Neuronal stem cell (in vitro differentiated cells): Measurements from ENCODE around the gene MOK.

ENCODE experiments used
- DNase-seq: peaks from one replicate; pipeline ENCODE4 v3.0.0-alpha.2; 2013; ENCODE audit warnings: low spot score
- H2AFZ ChIP-seq: one replicate; pipeline ENCODE4 v1.6.1; 2013; ENCODE audit warnings: mild to moderate bottlenecking, low read length, inconsistent platforms
- H2AK5ac ChIP-seq: 2 replicates; pipeline ENCODE4 v1.6.1; 2013; ENCODE audit warnings: low read depth, mild to moderate bottlenecking, inconsistent platforms, low read length, moderate library complexity, mixed read lengths
- H2BK120ac ChIP-seq: 2 replicates; pipeline ENCODE4 v1.6.1; 2013; ENCODE audit warnings: low read depth, mild to moderate bottlenecking, inconsistent platforms, low read length, moderate library complexity, mixed read lengths
- H2BK12ac ChIP-seq: one replicate; pipeline ENCODE4 v1.6.1; 2013; ENCODE audit warnings: low read length, inconsistent platforms
- H2BK15ac ChIP-seq: 2 replicates; pipeline ENCODE4 v1.6.1; 2013; ENCODE audit warnings: mild to moderate bottlenecking, low read length, inconsistent platforms, mixed read lengths
- H2BK5ac ChIP-seq: one replicate; pipeline ENCODE4 v1.6.1; 2013; ENCODE audit warnings: inconsistent platforms, mild to moderate bottlenecking, low read length, moderate library complexity
- H3K14ac ChIP-seq: one replicate; pipeline ENCODE4 v1.6.1; 2013; ENCODE audit warnings: low read length, inconsistent platforms
- H3K18ac ChIP-seq: 2 replicates; pipeline ENCODE4 v1.6.1; 2013; ENCODE audit warnings: low read length, inconsistent platforms
- H3K23ac ChIP-seq: 2 replicates; pipeline ENCODE4 v1.6.1; 2013; ENCODE audit warnings: low read depth, mild to moderate bottlenecking, mixed read lengths, low read length, inconsistent platforms; ENCODE audit not compliant: poor library complexity
- H3K27ac ChIP-seq: replicated peaks from 3 replicates; pipeline ENCODE4 v1.5.1; 2013; ENCODE audit warnings: low read length, inconsistent platforms
- H3K27me3 ChIP-seq, 3 experiments: 2 replicates each; pipeline ENCODE4 v1.6.1; 2013; ENCODE audit warnings: low read length in 3 of 3, mild to moderate bottlenecking in 2 of 3, inconsistent platforms in 1 of 3, low read depth in 1 of 3, mixed read lengths in 1 of 3, moderate library complexity in 1 of 3; ENCODE audit not compliant: control insufficient read depth in 3 of 3, insufficient read depth in 3 of 3
- H3K36me3 ChIP-seq, 2 donors: replicated peaks in 1 of 2; 2 replicates each; pipeline ENCODE4 v1.6.1; 2013; ENCODE audit warnings: low read length in 2 of 2; ENCODE audit not compliant: control insufficient read depth in 2 of 2, insufficient read depth in 2 of 2
- H3K4ac ChIP-seq: 2 replicates; pipeline ENCODE4 v1.6.1; 2013; ENCODE audit warnings: inconsistent platforms, mild to moderate bottlenecking, low read length, moderate library complexity
- H3K4me1 ChIP-seq, 2 donors: 1 replicate in 1 of 2; 2 replicates in 1 of 2; pipeline ENCODE4 v1.6.1; 2013; ENCODE audit warnings: low read length in 2 of 2, low read depth in 1 of 2; ENCODE audit not compliant: control insufficient read depth in 2 of 2, insufficient read depth in 1 of 2
- H3K4me2 ChIP-seq: one replicate; pipeline ENCODE4 v1.6.1; 2013; ENCODE audit warnings: mild to moderate bottlenecking, low read length, inconsistent platforms; ENCODE audit not compliant: insufficient read depth, poor library complexity, severe bottlenecking
- H3K4me3 ChIP-seq, 2 donors: 2 replicates each; pipeline ENCODE4 v1.5.1; 2013; ENCODE audit warnings: low read length in 2 of 2, mild to moderate bottlenecking in 2 of 2, inconsistent platforms in 1 of 2, moderate library complexity in 1 of 2
- H3K79me1 ChIP-seq: one replicate; pipeline ENCODE4 v1.6.1; 2013; ENCODE audit warnings: low read depth, mild to moderate bottlenecking, inconsistent platforms, low read length, moderate library complexity
- H3K9ac ChIP-seq: one replicate; pipeline ENCODE4 v1.6.1; 2013; ENCODE audit warnings: mild to moderate bottlenecking, low read depth, low read length, inconsistent platforms; ENCODE audit not compliant: poor library complexity
- H3K9me3 ChIP-seq, 2 donors: replicated peaks in 1 of 2; 2 replicates each; pipeline versions ENCODE3 to v1.6.1; 2013; ENCODE audit warnings: low read length in 2 of 2, mild to moderate bottlenecking in 2 of 2, inconsistent platforms in 1 of 2, low read depth in 1 of 2, mixed read lengths in 1 of 2, moderate library complexity in 1 of 2; ENCODE audit not compliant: control insufficient read depth in 2 of 2, insufficient read depth in 1 of 2
- H4K8ac ChIP-seq: one replicate; pipeline ENCODE4 v1.6.1; 2013; ENCODE audit warnings: low read depth, mild to moderate bottlenecking, inconsistent platforms, low read length, moderate library complexity
- H4K91ac ChIP-seq: one replicate; pipeline ENCODE4 v1.6.1; 2013; ENCODE audit warnings: low read length, low read depth, mild to moderate bottlenecking, inconsistent platforms; ENCODE audit not compliant: poor library complexity
- WGBS, 2 donors: extraction: QIAGEN DNeasy Blood & Tissue Kit; methylation state at CpG; one replicate each; pipeline ENCODE4 v1.1.7; 2013; ENCODE audit warnings: missing lambda C conversion rate in 2 of 2, mixed read lengths in 1 of 2; ENCODE audit not compliant: insufficient read length in 2 of 2, insufficient replicate concordance in 1 of 2; ENCODE audit errors: extremely low coverage in 2 of 2; 5-methylcytosine and 5-hydroxymethylcytosine counted together

MOK gene

GRCh38 chr14:102318781-102319276 is 13.9 kb upstream of the MOK start:
- Histone ChIP-seq H2BK15ac (no peak overlapping the region), H4K91ac (no peak overlapping the region), H3K27ac (no peak overlapping the region)

GRCh38 chr14:102317564-102318248 is 12.7 kb upstream of the MOK start:
- WGBS, 2 donors = no CpG with 5 or more reads among the region's 12 CpGs

More at GRCh38 chr14:102318781-102319276, 13.9 kb upstream of the MOK start:
- Histone ChIP-seq H3K9me3 (no peaks in the 10 kb centered on the region), H3K9ac (peak overlapping the region; percentile 24), H3K4me2 (peak overlapping the region; percentile 72), H2BK12ac (no peak overlapping the region), H2AK5ac (peak overlapping the region; percentile 88), H3K14ac (no peak overlapping the region), H2BK120ac (no peak overlapping the region), H2AFZ (peak overlapping the region; percentile 89), H3K4me3 (peak overlapping the region; percentile 78 to 90), H3K18ac (peak overlapping the region; percentile 7), H3K4ac (no peak overlapping the region), H3K36me3 (peaks cover 2 to 17% of the 10 kb centered on the region in 2 donors), H2BK5ac (no peak overlapping the region), H3K23ac (no peak overlapping the region), H4K8ac (peak overlapping the region; percentile 89), H3K4me1 (peaks cover 12 to 14% of the 10 kb centered on the region in 2 donors), H3K79me1 (peaks cover 3% of the 10 kb centered on the region), H3K27me3 (peaks cover 0 to 2% (median 0%) of the 10 kb centered on the region in 3 experiments)
- no peak for DNase-seq
- no CpG with 5 or more reads among the region's 15 CpGs for WGBS, 2 donors

DNA sequence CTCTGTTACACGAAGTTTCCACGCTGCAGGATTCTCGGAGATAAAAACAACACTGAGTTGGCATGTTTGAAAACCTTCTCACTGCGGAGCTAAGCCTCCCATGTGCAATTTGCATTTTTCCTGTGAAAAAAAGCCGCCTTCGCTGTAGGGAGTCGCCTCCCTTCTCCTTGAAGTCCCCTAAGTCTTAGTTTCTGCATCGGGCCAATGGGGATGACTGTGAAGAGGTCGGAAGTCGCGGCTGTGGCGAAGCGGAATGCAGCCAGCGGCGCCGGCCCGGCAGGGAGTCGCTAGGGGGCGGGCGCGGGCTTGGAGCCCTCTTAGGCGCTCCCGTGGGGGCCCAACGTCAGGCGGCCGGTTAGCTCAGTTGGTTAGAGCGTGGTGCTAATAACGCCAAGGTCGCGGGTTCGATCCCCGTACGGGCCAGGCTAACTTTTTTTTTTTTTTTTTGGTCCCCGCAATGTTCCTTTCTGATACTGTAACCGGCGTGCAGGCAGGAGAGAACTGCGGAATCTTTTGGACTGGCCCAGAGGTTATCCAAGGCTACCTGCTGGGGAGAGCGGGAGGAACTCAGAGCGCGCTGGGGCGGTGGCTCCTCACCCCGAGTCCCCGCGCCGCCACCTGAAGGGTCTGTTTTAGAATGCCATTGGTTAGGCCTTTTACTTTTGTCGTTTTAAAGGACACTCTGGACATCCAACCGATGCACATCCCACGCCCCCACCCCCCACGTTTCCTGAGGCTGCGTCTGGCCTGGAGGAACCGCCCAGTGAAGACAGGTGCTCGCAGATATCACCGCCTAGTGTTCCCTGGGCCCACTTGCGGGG is 12.0 kb upstream of the MOK start:
- Histone ChIP-seq H3K4me3 (peak overlapping the region; percentile 58 to 88), H4K91ac (no peak overlapping the region), H2BK5ac (peak overlapping the region; percentile 76), H2BK15ac (no peak overlapping the region), H3K36me3 (peaks cover 0 to 6% of the 10 kb centered on the region in 2 donors), H2BK12ac (no peak overlapping the region), H3K4me2 (peak overlapping the region; percentile 66), H4K8ac (no peak overlapping the region), H3K79me1 (peaks cover 2% of the 10 kb centered on the region), H2AFZ (peak overlapping the region; percentile 95), H3K4me1 (peaks cover 12 to 14% of the 10 kb centered on the region in 2 donors), H3K9ac (peak overlapping the region; percentile 75), H3K9me3 (no peaks in the 10 kb centered on the region), H2AK5ac (no peak overlapping the region), H2BK120ac (no peak overlapping the region), H3K4ac (no peak overlapping the region), H3K14ac (no peak overlapping the region), H3K18ac (peak overlapping the region; percentile 61), H3K27me3 (peaks cover 0 to 2% (median 0%) of the 10 kb centered on the region in 3 experiments), H3K27ac (peak overlapping the region; percentile 79), H3K23ac (no peak overlapping the region)
- no CpG with 5 or more reads among the region's 54 CpGs for WGBS, 2 donors
- DNase-seq = peak; percentile 94

More at GRCh38 chr14:102317564-102318248, 12.7 kb upstream of the MOK start:
- H3K4me1 ChIP-seq = peaks cover 12 to 14% of the 10 kb centered on the region in 2 donors
- no peak overlapping the region for H3K4ac ChIP-seq
- H3K27me3 ChIP-seq = peaks cover 0 to 2% (median 0%) of the 10 kb centered on the region in 3 experiments
- no peak overlapping the region for H4K91ac ChIP-seq
- no peak overlapping the region for H2BK15ac ChIP-seq
- no peak overlapping the region for H3K23ac ChIP-seq
- H3K18ac ChIP-seq = peak overlapping the region; percentile 61
- peak overlapping the region; percentile 66 for H3K4me2 ChIP-seq
- DNase-seq = no peak
- no peak overlapping the region for H4K8ac ChIP-seq
- H3K4me3 ChIP-seq = peak overlapping the region; percentile 58 to 88
- peak overlapping the region; percentile 95 for H2AFZ ChIP-seq
- H3K14ac ChIP-seq = no peak overlapping the region
- peak overlapping the region; percentile 75 for H3K9ac ChIP-seq
- peak overlapping the region; percentile 53 for H3K27ac ChIP-seq
- H2BK5ac ChIP-seq = peak overlapping the region; percentile 76
- H3K9me3 ChIP-seq = no peaks in the 10 kb centered on the region
- H2BK12ac ChIP-seq = no peak overlapping the region
- no peak overlapping the region for H2AK5ac ChIP-seq
- no peak overlapping the region for H2BK120ac ChIP-seq
- peaks cover 3% of the 10 kb centered on the region for H3K79me1 ChIP-seq
- H3K36me3 ChIP-seq = peaks cover 2 to 13% of the 10 kb centered on the region in 2 donors
